HCT116 (cell line): ENCODE data around the gene OR10A4. TPM values are rescaled to one million over a fixed set of nuclear protein-coding genes. Genes with fewer than 3 reads are reported as not detected.

Experiments
- ATAC-seq: fragments of 200-7000 bp; cut with Tn5 transposase; 2 replicates; pipeline ENCODE4 v1.9.1; 2020; ENCODE audit warnings: mild to moderate bottlenecking, moderate library complexity
- BruUV-seq: library from RNA; stranded (reverse); fragments of 400-500 nt; replicated peaks from 2 replicates; lab custom pipeline; 2021; lab: Mats Ljungman, UMichigan
- CTCF ChIA-PET: fragments of 300-600 bp; sonication (Branson Sonifier 250); formaldehyde crosslinking; loops from one replicate; lab custom pipeline; 2021; ENCODE audit warnings: antibody characterized with exemption; lab: Charles Lee
- POLR2A ChIA-PET: fragments of 300-600, 350-600 bp; sonication (Branson Sonifier 250); formaldehyde crosslinking; loops from one replicate; lab custom pipeline; 2021; ENCODE audit warnings: antibody characterized with exemption; lab: Charles Lee
- RAD21 ChIA-PET, 2 experiments: fragments of 300-600 bp; sonication (Branson Sonifier 250); formaldehyde crosslinking; loops; one replicate each; lab custom pipeline; 2023; ENCODE audit warnings: low total read pairs in 2 of 2; ENCODE audit not compliant: uncharacterized antibody in 2 of 2, unreplicated experiment in 2 of 2, low non-redundant PET in 1 of 2; lab: Charles Lee
- DNase-seq: peaks from one replicate; pipeline ENCODE4 v3.0.0-alpha.2; 2010; ENCODE audit warnings: low read depth, low spot score
- H2AFZ ChIP-seq: fragments of 200-600 bp; shearing (Covaris generic), sonication (generic); 2 replicates; pipeline ENCODE4 v1.6.1; 2017; ENCODE audit warnings: low read depth, mixed run types, mixed read lengths, antibody characterized with exemption, low read length; ENCODE audit not compliant: poor library complexity, severe bottlenecking
- H3K27ac ChIP-seq: 2 replicates; pipeline ENCODE4 v1.5.1; 2012; ENCODE audit warnings: low read depth, low read length
- H3K27me3 ChIP-seq: fragments of 200-600 bp; sonication (generic); 2 replicates; pipeline ENCODE4 v1.6.1; 2016; ENCODE audit warnings: mixed run types, low read length, mixed read lengths; ENCODE audit not compliant: insufficient read depth
- H3K36me3 ChIP-seq, 2 experiments: fragments of 200-500 bp in 1 of 2; fragments of 200-600 bp in 1 of 2; sonication (Bioruptor generic) in 1 of 2; sonication (generic) in 1 of 2; 2 replicates each; pipeline versions ENCODE4 v1.5.1 to v1.6.1; 2014 to 2016; ENCODE audit warnings: low read length in 2 of 2, inconsistent platforms in 1 of 2, mixed read lengths in 1 of 2, mixed run types in 1 of 2; ENCODE audit not compliant: insufficient read depth in 2 of 2, control insufficient read depth in 1 of 2
- H3K4me1 ChIP-seq, 2 experiments: fragments of 200-600 bp in 1 of 2; sonication (generic) in 1 of 2; 2 replicates each; pipeline versions ENCODE4 v1.5.1 to v1.6.1; 2012 to 2017; ENCODE audit warnings: low read length in 2 of 2, inconsistent platforms in 1 of 2, mild to moderate bottlenecking in 1 of 2, mixed read lengths in 1 of 2, mixed run types in 1 of 2, moderate library complexity in 1 of 2; ENCODE audit not compliant: insufficient read depth in 2 of 2, control insufficient read depth in 1 of 2
- H3K4me2 ChIP-seq: fragments of 200-600 bp; sonication (generic); 2 replicates; pipeline ENCODE4 v1.6.1; 2017; ENCODE audit warnings: mixed run types, low read length, mixed read lengths
- H3K4me3 ChIP-seq, 2 experiments: fragments of 200-600 bp in 1 of 2; sonication (generic) in 1 of 2; replicated peaks in 1 of 2; 2 replicates each; pipeline ENCODE4 v1.5.1; 2011 to 2016; ENCODE audit warnings: low read length in 2 of 2, control low read depth in 1 of 2, low read depth in 1 of 2, mild to moderate bottlenecking in 1 of 2, mixed read lengths in 1 of 2, mixed run types in 1 of 2
- H3K79me2 ChIP-seq: fragments of 200-600 bp; sonication (generic); 2 replicates; pipeline ENCODE4 v1.6.1; 2017; ENCODE audit warnings: mild to moderate bottlenecking, mixed run types, low read length, moderate library complexity, mixed read lengths; ENCODE audit not compliant: insufficient read depth
- H3K9ac ChIP-seq: fragments of 200-600 bp; sonication (generic); 2 replicates; pipeline ENCODE4 v1.6.1; 2016; ENCODE audit warnings: low read length, mixed read lengths
- H3K9me2 ChIP-seq: fragments of 200-600 bp; sonication (generic), shearing (Covaris generic); 2 replicates; pipeline ENCODE4 v1.6.1; 2017; ENCODE audit warnings: mixed run types, mild to moderate bottlenecking, moderate library complexity; ENCODE audit not compliant: insufficient read depth
- H3K9me3 ChIP-seq, 2 experiments: fragments of 200-500 bp in 1 of 2; fragments of 200-600 bp in 1 of 2; sonication (Bioruptor generic) in 1 of 2; sonication (generic) in 1 of 2; 2 replicates each; pipeline ENCODE4 v1.6.1; 2014 to 2017; ENCODE audit warnings: low read length in 2 of 2, mixed read lengths in 2 of 2, inconsistent platforms in 1 of 2, low read depth in 1 of 2, mild to moderate bottlenecking in 1 of 2, mixed run types in 1 of 2, moderate library complexity in 1 of 2; ENCODE audit not compliant: control insufficient read depth in 1 of 2, insufficient read depth in 1 of 2
- H4K20me1 ChIP-seq: fragments of 200-600 bp; sonication (generic), shearing (Covaris generic); 2 replicates; pipeline ENCODE4 v1.6.1; 2017; ENCODE audit warnings: mixed run types, mild to moderate bottlenecking, moderate library complexity; ENCODE audit not compliant: insufficient read depth
- ATF3 ChIP-seq: IDR thresholded peaks from 2 replicates; pipeline ENCODE4 v1.6.1; 2012
- CBX3 ChIP-seq: IDR thresholded peaks from 2 replicates; pipeline ENCODE4 v1.6.1; 2012; ENCODE audit warnings: low read depth
- ELF1 ChIP-seq: IDR thresholded peaks from 2 replicates; pipeline ENCODE4 v1.6.1; 2012; ENCODE audit warnings: low read depth, borderline replicate concordance
- FOSL1 ChIP-seq: IDR thresholded peaks from 2 replicates; pipeline ENCODE4 v1.6.1; 2012; ENCODE audit warnings: low read depth
- JUND ChIP-seq: IDR thresholded peaks from 2 replicates; pipeline ENCODE4 v1.6.1; 2012
- MAX ChIP-seq: IDR thresholded peaks from 2 replicates; pipeline ENCODE4 v1.6.1; 2012
- POLR2A ChIP-seq: IDR thresholded peaks from 2 replicates; pipeline ENCODE4 v1.7.0; 2011; ENCODE audit warnings: borderline replicate concordance; ENCODE audit not compliant: insufficient read depth, insufficient read length; ENCODE audit errors: extremely low read depth
- REST ChIP-seq: IDR thresholded peaks from 2 replicates; pipeline ENCODE4 v1.6.1; 2012; ENCODE audit warnings: low read depth
- YY1 ChIP-seq: IDR thresholded peaks from 2 replicates; pipeline ENCODE4 v1.6.1; 2011; ENCODE audit warnings: low read length, low read depth, moderate library complexity, mild to moderate bottlenecking; ENCODE audit not compliant: insufficient replicate concordance; ENCODE audit errors: extremely low read depth
- ZBTB33 ChIP-seq: IDR thresholded peaks from 2 replicates; pipeline ENCODE4 v1.6.1; 2011; ENCODE audit warnings: mild to moderate bottlenecking, low read length, moderate library complexity; ENCODE audit not compliant: insufficient replicate concordance; ENCODE audit errors: extremely low read depth
- ZFX ChIP-seq: fragments of 450-650 bp; IDR thresholded peaks from 2 replicates; pipeline ENCODE4 v1.6.1; 2017
- ZNF274 ChIP-seq: fragments of 200-500 bp; sonication (Bioruptor generic); IDR thresholded peaks from 2 replicates; pipeline ENCODE4 v1.6.1; 2014; ENCODE audit warnings: mild to moderate bottlenecking, low read depth, low read length, inconsistent platforms
- intact Hi-C: fragments of 100-400 bp; cut with micrococcal nuclease; formaldehyde crosslinking; loops from 2 replicates; pipeline ENCODE4 v1.10.0; 2022
- total RNA-seq: library from RNA; stranded (reverse); gene quantifications from one replicate; pipeline ENCODE4 v1.2.1, GENCODE V29; 2021; ENCODE audit not compliant: unreplicated experiment

OR10A4 gene
- total RNA-seq, 1 experiment from 2014 or later: not detected

- ATAC-seq: peak; percentile 47; the same call in 1 of the 2 replicates
Observed at GRCh38 chr11:6855971-6856541, 20.4 kb upstream of the OR10A4 start.

More at GRCh38 chr11:6855971-6856541, 20.4 kb upstream of the OR10A4 start:
- no peaks in the 10 kb centered on the region for H3K27me3 ChIP-seq
- H3K4me3 ChIP-seq: no peak overlapping the region
- no peak overlapping the region for H3K9ac ChIP-seq
- no TSS peak for BruUV-seq
- ChIA-PET RAD21 (no interaction called here), CTCF (interaction anchor here (2.1 kb wide), 1 partner anchor 44 kb away, joined by 5 read pairs; no protein-coding TSS in a partner anchor)
- H3K27ac ChIP-seq: no peak overlapping the region
- no peaks in the 10 kb centered on the region for H3K9me2 ChIP-seq
- no peaks in the 10 kb centered on the region for H3K4me1 ChIP-seq
- H3K9me3 ChIP-seq: no peaks in the 10 kb centered on the region
- no peaks in the 10 kb centered on the region for H3K36me3 ChIP-seq
- no peaks in the 10 kb centered on the region for H4K20me1 ChIP-seq
- H3K79me2 ChIP-seq: no peaks in the 10 kb centered on the region
- no peak for TF ChIP-seq ELF1
- TF ChIP-seq POLR2A: no peak
- no peak for TF ChIP-seq ZFX
- TF ChIP-seq JUND: no peak
- TF ChIP-seq ZBTB33: no peak
- no peak for TF ChIP-seq CBX3
- no peak for TF ChIP-seq REST
- no peak for TF ChIP-seq ZNF274
- TF ChIP-seq YY1: no peak
- no peak for TF ChIP-seq MAX
- TF ChIP-seq ATF3: no peak
- no peak for TF ChIP-seq FOSL1
- TF ChIP-seq, all 23 proteins: peak for 0
- intact Hi-C loops: no loop called here
- DNase-seq: no peak
- POLR2A ChIA-PET: no interaction called here
- Histone ChIP-seq H3K4me2 (no peak overlapping the region), H2AFZ (no peak overlapping the region)
